ENCODE results near the gene GRM1.

The GRM1 gene

DNA sequence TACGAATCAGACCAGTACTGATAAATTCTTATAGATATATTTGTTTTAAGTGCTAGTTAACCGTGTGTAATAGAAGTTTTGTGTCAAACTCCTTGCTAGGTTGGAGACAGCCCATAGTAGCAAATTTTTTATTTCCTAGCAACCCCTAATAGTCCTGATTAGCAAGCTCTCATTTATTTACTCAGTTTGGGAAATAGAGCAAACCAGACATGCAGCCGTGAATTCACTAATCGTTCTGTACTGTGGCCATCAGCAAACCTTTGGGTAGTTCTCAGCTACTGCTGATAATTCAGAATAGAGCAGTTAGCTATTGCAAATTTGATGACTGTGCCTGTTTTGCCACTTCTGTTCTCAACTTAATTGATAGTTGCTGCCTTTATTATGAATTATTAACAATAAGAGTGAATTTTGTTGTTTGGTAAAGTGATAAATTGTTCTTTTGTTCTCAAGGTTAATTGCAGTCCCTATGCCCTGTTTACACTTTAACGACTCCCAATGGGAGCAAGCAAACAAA lies 215.8 kb downstream of the GRM1 start:
- H3K79me2 ChIP-seq (ENCODE audit: insufficient read depth, low read length), result no peaks in the 10 kb centered on the region
- no peak overlapping the region for H3K4me3 ChIP-seq (ENCODE audit: low read depth in 1 of 2, low read length in 2 of 2)
- no peaks in the 10 kb centered on the region for H3K36me3 ChIP-seq (ENCODE audit: insufficient read depth, low read length)
- DNase-seq (no peak), ATAC-seq (ENCODE audit: insufficient read depth, low read depth) (no peak)
- H3K9ac ChIP-seq (ENCODE audit: low read depth, low read length), result no peak overlapping the region
- H3K4me2 ChIP-seq (ENCODE audit: insufficient read depth, low read length), result no peak overlapping the region
- H3K27ac ChIP-seq (ENCODE audit: low read length), result no peak overlapping the region
- no peaks in the 10 kb centered on the region for H4K20me1 ChIP-seq (ENCODE audit: insufficient read depth, low read length)
- no peak for TF ChIP-seq EZH2 (IDR thresholded peaks at IDR 0.05; ENCODE audit: borderline replicate concordance, low read depth, low read length, severe bottlenecking)
- TF ChIP-seq, protein P1, sequence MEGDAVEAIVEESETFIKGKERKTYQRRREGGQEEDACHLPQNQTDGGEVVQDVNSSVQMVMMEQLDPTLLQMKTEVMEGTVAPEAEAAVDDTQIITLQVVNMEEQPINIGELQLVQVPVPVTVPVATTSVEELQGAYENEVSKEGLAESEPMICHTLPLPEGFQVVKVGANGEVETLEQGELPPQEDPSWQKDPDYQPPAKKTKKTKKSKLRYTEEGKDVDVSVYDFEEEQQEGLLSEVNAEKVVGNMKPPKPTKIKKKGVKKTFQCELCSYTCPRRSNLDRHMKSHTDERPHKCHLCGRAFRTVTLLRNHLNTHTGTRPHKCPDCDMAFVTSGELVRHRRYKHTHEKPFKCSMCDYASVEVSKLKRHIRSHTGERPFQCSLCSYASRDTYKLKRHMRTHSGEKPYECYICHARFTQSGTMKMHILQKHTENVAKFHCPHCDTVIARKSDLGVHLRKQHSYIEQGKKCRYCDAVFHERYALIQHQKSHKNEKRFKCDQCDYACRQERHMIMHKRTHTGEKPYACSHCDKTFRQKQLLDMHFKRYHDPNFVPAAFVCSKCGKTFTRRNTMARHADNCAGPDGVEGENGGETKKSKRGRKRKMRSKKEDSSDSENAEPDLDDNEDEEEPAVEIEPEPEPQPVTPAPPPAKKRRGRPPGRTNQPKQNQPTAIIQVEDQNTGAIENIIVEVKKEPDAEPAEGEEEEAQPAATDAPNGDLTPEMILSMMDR (IDR thresholded peaks at IDR 0.05; ENCODE audit: borderline replicate concordance, extremely low read depth, low read length, poor library complexity, severe bottlenecking), result no peak
- H3K9me3 ChIP-seq (ENCODE audit: insufficient read depth, low read length, severe bottlenecking), result no peaks in the 10 kb centered on the region
- H3K27me3 ChIP-seq (ENCODE audit: insufficient read depth, low read length, poor library complexity), result no peaks in the 10 kb centered on the region
- no peak overlapping the region for H2AFZ ChIP-seq (ENCODE audit: low read depth, low read length)
- no peaks in the 10 kb centered on the region for H3K4me1 ChIP-seq (ENCODE audit: insufficient read depth, low read length)

GRCh38 chr6:146246028-146246427 lies 217.2 kb downstream of the GRM1 start:
- no peak for ATAC-seq (ENCODE audit: insufficient read depth, low read depth)
- H3K9me3 ChIP-seq (ENCODE audit: insufficient read depth, low read length, severe bottlenecking), result no peaks in the 10 kb centered on the region

DNA sequence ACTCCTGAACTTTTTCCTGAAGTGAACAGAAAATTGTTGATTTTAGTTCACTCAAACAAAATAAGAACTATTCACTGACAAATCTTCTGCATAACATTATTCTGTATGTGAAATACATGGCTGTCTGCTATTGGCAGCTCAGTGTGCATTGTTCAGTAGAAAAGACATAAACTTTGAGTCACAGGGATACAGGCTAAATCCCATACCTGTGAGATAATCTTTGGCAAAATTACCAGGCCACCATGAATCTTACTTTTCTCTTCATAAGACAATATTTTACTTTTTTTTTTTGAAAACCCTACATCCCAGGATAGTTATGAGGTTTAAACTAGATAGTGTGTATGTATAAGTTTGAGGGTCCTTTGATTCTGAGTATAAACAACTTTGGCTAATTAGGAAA lies 224.8 kb downstream of the GRM1 start:
- Histone ChIP-seq H3K4me3 (ENCODE audit: low read depth in 1 of 2, low read length in 2 of 2) (no peak overlapping the region), H3K4me1 (ENCODE audit: insufficient read depth, low read length) (no peaks in the 10 kb centered on the region), H2AFZ (ENCODE audit: low read depth, low read length) (no peak overlapping the region), H3K36me3 (ENCODE audit: insufficient read depth, low read length) (no peaks in the 10 kb centered on the region), H3K79me2 (ENCODE audit: insufficient read depth, low read length) (no peaks in the 10 kb centered on the region), H3K27ac (ENCODE audit: low read length) (no peak overlapping the region), H3K27me3 (ENCODE audit: insufficient read depth, low read length, poor library complexity) (no peaks in the 10 kb centered on the region), H3K9me3 (ENCODE audit: insufficient read depth, low read length, severe bottlenecking) (no peaks in the 10 kb centered on the region), H4K20me1 (ENCODE audit: insufficient read depth, low read length) (no peaks in the 10 kb centered on the region), H3K9ac (ENCODE audit: low read depth, low read length) (no peak overlapping the region), H3K4me2 (ENCODE audit: insufficient read depth, low read length) (no peak overlapping the region)
- TF ChIP-seq EZH2 (IDR thresholded peaks at IDR 0.05; ENCODE audit: borderline replicate concordance, low read depth, low read length, severe bottlenecking), result no peak
- TF ChIP-seq, protein P1 (IDR thresholded peaks at IDR 0.05; ENCODE audit: borderline replicate concordance, extremely low read depth, low read length, poor library complexity, severe bottlenecking), result no peak
- DNase-seq (no peak), ATAC-seq (ENCODE audit: insufficient read depth, low read depth) (no peak)

More at GRCh38 chr6:146246028-146246427, 217.2 kb downstream of the GRM1 start:
- Histone ChIP-seq H3K4me3 (ENCODE audit: low read depth in 1 of 2, low read length in 2 of 2) (no peak overlapping the region), H3K4me1 (ENCODE audit: insufficient read depth, low read length) (no peaks in the 10 kb centered on the region), H3K4me2 (ENCODE audit: insufficient read depth, low read length) (no peak overlapping the region), H3K79me2 (ENCODE audit: insufficient read depth, low read length) (no peaks in the 10 kb centered on the region), H2AFZ (ENCODE audit: low read depth, low read length) (no peak overlapping the region), H3K9ac (ENCODE audit: low read depth, low read length) (no peak overlapping the region), H3K27ac (ENCODE audit: low read length) (no peak overlapping the region), H3K36me3 (ENCODE audit: insufficient read depth, low read length) (no peaks in the 10 kb centered on the region), H4K20me1 (ENCODE audit: insufficient read depth, low read length) (no peaks in the 10 kb centered on the region), H3K27me3 (ENCODE audit: insufficient read depth, low read length, poor library complexity) (no peaks in the 10 kb centered on the region)
- no peak for TF ChIP-seq EZH2 (IDR thresholded peaks at IDR 0.05; ENCODE audit: borderline replicate concordance, low read depth, low read length, severe bottlenecking)
- TF ChIP-seq, protein P1 (IDR thresholded peaks at IDR 0.05; ENCODE audit: borderline replicate concordance, extremely low read depth, low read length, poor library complexity, severe bottlenecking), result no peak
- no peak for DNase-seq

- H2AFZ ChIP-seq (ENCODE audit: low read depth, low read length), result no peak overlapping the region
- H4K20me1 ChIP-seq (ENCODE audit: insufficient read depth, low read length), result no peaks in the 10 kb centered on the region
- H3K36me3 ChIP-seq (ENCODE audit: insufficient read depth, low read length), result no peaks in the 10 kb centered on the region
- no peaks in the 10 kb centered on the region for H3K4me1 ChIP-seq (ENCODE audit: insufficient read depth, low read length)
- DNase-seq, result no peak
- no peak for TF ChIP-seq EZH2 (IDR thresholded peaks at IDR 0.05; ENCODE audit: borderline replicate concordance, low read depth, low read length, severe bottlenecking)
- TF ChIP-seq, protein P1 (IDR thresholded peaks at IDR 0.05; ENCODE audit: borderline replicate concordance, extremely low read depth, low read length, poor library complexity, severe bottlenecking), result no peak
- H3K79me2 ChIP-seq (ENCODE audit: insufficient read depth, low read length), result no peaks in the 10 kb centered on the region
- H3K4me2 ChIP-seq (ENCODE audit: insufficient read depth, low read length), result no peak overlapping the region
- no peak overlapping the region for H3K9ac ChIP-seq (ENCODE audit: low read depth, low read length)
- no peak overlapping the region for H3K27ac ChIP-seq (ENCODE audit: low read length)
- H3K9me3 ChIP-seq (ENCODE audit: insufficient read depth, low read length, severe bottlenecking), result no peaks in the 10 kb centered on the region
- no peak for ATAC-seq (ENCODE audit: insufficient read depth, low read depth)
- no peak overlapping the region for H3K4me3 ChIP-seq (ENCODE audit: low read depth in 1 of 2, low read length in 2 of 2)
- no peaks in the 10 kb centered on the region for H3K27me3 ChIP-seq (ENCODE audit: insufficient read depth, low read length, poor library complexity)
These were observed 229.3 kb downstream of the GRM1 start for GRCh38 chr6:146258206-146258605.

Data from DND-41 (cell line).